HCT116 (cell line): ENCODE measurements around the gene ZBTB20. TPM values are rescaled to one million over a fixed set of nuclear protein-coding genes. Genes with fewer than 3 reads are reported as not detected.

ENCODE experiments used
- ATAC-seq: fragments of 200-7000 bp; cut with Tn5 transposase; 2 replicates; pipeline ENCODE4 v1.9.1; 2020; ENCODE audit warnings: mild to moderate bottlenecking, moderate library complexity
- BruUV-seq: library from RNA; stranded (reverse); fragments of 400-500 nt; replicated peaks from 2 replicates; lab custom pipeline; 2021; lab: Mats Ljungman, UMichigan
- CTCF ChIA-PET: fragments of 300-600 bp; sonication (Branson Sonifier 250); formaldehyde crosslinking; loops from one replicate; lab custom pipeline; 2021; ENCODE audit warnings: antibody characterized with exemption; lab: Charles Lee
- POLR2A ChIA-PET: fragments of 300-600, 350-600 bp; sonication (Branson Sonifier 250); formaldehyde crosslinking; loops from one replicate; lab custom pipeline; 2021; ENCODE audit warnings: antibody characterized with exemption; lab: Charles Lee
- RAD21 ChIA-PET, 2 experiments: fragments of 300-600 bp; sonication (Branson Sonifier 250); formaldehyde crosslinking; loops; one replicate each; lab custom pipeline; 2023; ENCODE audit warnings: low total read pairs in 2 of 2; ENCODE audit not compliant: uncharacterized antibody in 2 of 2, unreplicated experiment in 2 of 2, low non-redundant PET in 1 of 2; lab: Charles Lee
- DNase-seq: peaks from one replicate; pipeline ENCODE4 v3.0.0-alpha.2; 2010; ENCODE audit warnings: low read depth, low spot score
- H2AFZ ChIP-seq: fragments of 200-600 bp; shearing (Covaris generic), sonication (generic); 2 replicates; pipeline ENCODE4 v1.6.1; 2017; ENCODE audit warnings: low read depth, mixed run types, mixed read lengths, antibody characterized with exemption, low read length; ENCODE audit not compliant: poor library complexity, severe bottlenecking
- H3K27ac ChIP-seq: 2 replicates; pipeline ENCODE4 v1.5.1; 2012; ENCODE audit warnings: low read depth, low read length
- H3K27me3 ChIP-seq: fragments of 200-600 bp; sonication (generic); 2 replicates; pipeline ENCODE4 v1.6.1; 2016; ENCODE audit warnings: mixed run types, low read length, mixed read lengths; ENCODE audit not compliant: insufficient read depth
- H3K36me3 ChIP-seq, 2 experiments: fragments of 200-500 bp in 1 of 2; fragments of 200-600 bp in 1 of 2; sonication (Bioruptor generic) in 1 of 2; sonication (generic) in 1 of 2; 2 replicates each; pipeline versions ENCODE4 v1.5.1 to v1.6.1; 2014 to 2016; ENCODE audit warnings: low read length in 2 of 2, inconsistent platforms in 1 of 2, mixed read lengths in 1 of 2, mixed run types in 1 of 2; ENCODE audit not compliant: insufficient read depth in 2 of 2, control insufficient read depth in 1 of 2
- H3K4me1 ChIP-seq, 2 experiments: fragments of 200-600 bp in 1 of 2; sonication (generic) in 1 of 2; 2 replicates each; pipeline versions ENCODE4 v1.5.1 to v1.6.1; 2012 to 2017; ENCODE audit warnings: low read length in 2 of 2, inconsistent platforms in 1 of 2, mild to moderate bottlenecking in 1 of 2, mixed read lengths in 1 of 2, mixed run types in 1 of 2, moderate library complexity in 1 of 2; ENCODE audit not compliant: insufficient read depth in 2 of 2, control insufficient read depth in 1 of 2
- H3K4me2 ChIP-seq: fragments of 200-600 bp; sonication (generic); 2 replicates; pipeline ENCODE4 v1.6.1; 2017; ENCODE audit warnings: mixed run types, low read length, mixed read lengths
- H3K4me3 ChIP-seq, 2 experiments: fragments of 200-600 bp in 1 of 2; sonication (generic) in 1 of 2; replicated peaks in 1 of 2; 2 replicates each; pipeline ENCODE4 v1.5.1; 2011 to 2016; ENCODE audit warnings: low read length in 2 of 2, control low read depth in 1 of 2, low read depth in 1 of 2, mild to moderate bottlenecking in 1 of 2, mixed read lengths in 1 of 2, mixed run types in 1 of 2
- H3K79me2 ChIP-seq: fragments of 200-600 bp; sonication (generic); 2 replicates; pipeline ENCODE4 v1.6.1; 2017; ENCODE audit warnings: mild to moderate bottlenecking, mixed run types, low read length, moderate library complexity, mixed read lengths; ENCODE audit not compliant: insufficient read depth
- H3K9ac ChIP-seq: fragments of 200-600 bp; sonication (generic); 2 replicates; pipeline ENCODE4 v1.6.1; 2016; ENCODE audit warnings: low read length, mixed read lengths
- H3K9me2 ChIP-seq: fragments of 200-600 bp; sonication (generic), shearing (Covaris generic); 2 replicates; pipeline ENCODE4 v1.6.1; 2017; ENCODE audit warnings: mixed run types, mild to moderate bottlenecking, moderate library complexity; ENCODE audit not compliant: insufficient read depth
- H3K9me3 ChIP-seq, 2 experiments: fragments of 200-500 bp in 1 of 2; fragments of 200-600 bp in 1 of 2; sonication (Bioruptor generic) in 1 of 2; sonication (generic) in 1 of 2; 2 replicates each; pipeline ENCODE4 v1.6.1; 2014 to 2017; ENCODE audit warnings: low read length in 2 of 2, mixed read lengths in 2 of 2, inconsistent platforms in 1 of 2, low read depth in 1 of 2, mild to moderate bottlenecking in 1 of 2, mixed run types in 1 of 2, moderate library complexity in 1 of 2; ENCODE audit not compliant: control insufficient read depth in 1 of 2, insufficient read depth in 1 of 2
- H4K20me1 ChIP-seq: fragments of 200-600 bp; sonication (generic), shearing (Covaris generic); 2 replicates; pipeline ENCODE4 v1.6.1; 2017; ENCODE audit warnings: mixed run types, mild to moderate bottlenecking, moderate library complexity; ENCODE audit not compliant: insufficient read depth
- CBX3 ChIP-seq: IDR thresholded peaks from 2 replicates; pipeline ENCODE4 v1.6.1; 2012; ENCODE audit warnings: low read depth
- EGR1 ChIP-seq: IDR thresholded peaks from 2 replicates; pipeline ENCODE4 v1.6.1; 2012; ENCODE audit warnings: low read depth
- EZH2 ChIP-seq: fragments of 200-600 bp; sonication (generic); IDR thresholded peaks from 2 replicates; pipeline ENCODE4 v1.6.1; 2017; ENCODE audit warnings: antibody characterized with exemption, mixed run types
- EZH2phosphoT487 ChIP-seq: fragments of 200-600 bp; IDR thresholded peaks from 2 replicates; pipeline ENCODE4 v1.6.1; 2018; ENCODE audit warnings: antibody characterized with exemption, borderline replicate concordance
- FOSL1 ChIP-seq: IDR thresholded peaks from 2 replicates; pipeline ENCODE4 v1.6.1; 2012; ENCODE audit warnings: low read depth
- JUND ChIP-seq: IDR thresholded peaks from 2 replicates; pipeline ENCODE4 v1.6.1; 2012
- POLR2A ChIP-seq: IDR thresholded peaks from 2 replicates; pipeline ENCODE4 v1.7.0; 2011; ENCODE audit warnings: borderline replicate concordance; ENCODE audit not compliant: insufficient read depth, insufficient read length; ENCODE audit errors: extremely low read depth
- POLR2AphosphoS5 ChIP-seq: IDR thresholded peaks from 2 replicates; pipeline ENCODE4 v1.6.1; 2011; ENCODE audit warnings: mild to moderate bottlenecking, low read depth, low read length, moderate library complexity
- RAD21 ChIP-seq: IDR thresholded peaks from 2 replicates; pipeline ENCODE4 v1.6.1; 2012; ENCODE audit warnings: low read depth, mild to moderate bottlenecking
- REST ChIP-seq: IDR thresholded peaks from 2 replicates; pipeline ENCODE4 v1.6.1; 2012; ENCODE audit warnings: low read depth
- SIN3A ChIP-seq: IDR thresholded peaks from 2 replicates; pipeline ENCODE4 v1.6.1; 2012; ENCODE audit warnings: low read depth
- SRF ChIP-seq: IDR thresholded peaks from 2 replicates; pipeline ENCODE4 v1.6.1; 2012; ENCODE audit warnings: low read depth
- YY1 ChIP-seq: IDR thresholded peaks from 2 replicates; pipeline ENCODE4 v1.6.1; 2011; ENCODE audit warnings: low read length, low read depth, moderate library complexity, mild to moderate bottlenecking; ENCODE audit not compliant: insufficient replicate concordance; ENCODE audit errors: extremely low read depth
- ZFX ChIP-seq: fragments of 450-650 bp; IDR thresholded peaks from 2 replicates; pipeline ENCODE4 v1.6.1; 2017
- intact Hi-C: fragments of 100-400 bp; cut with micrococcal nuclease; formaldehyde crosslinking; loops from 2 replicates; pipeline ENCODE4 v1.10.0; 2022
- total RNA-seq: library from RNA; stranded (reverse); gene quantifications from one replicate; pipeline ENCODE4 v1.2.1, GENCODE V29; 2021; ENCODE audit not compliant: unreplicated experiment

ZBTB20 gene
- total RNA-seq, 1 experiment from 2014 or later = 42.1 TPM

GRCh38 chr3:114933407-114933806 is 213.7 kb downstream of the ZBTB20 start:
- Histone ChIP-seq H3K4me2 (no peak overlapping the region), H3K9ac (no peak overlapping the region), H3K4me3 (no peak overlapping the region), H3K27me3 (no peaks in the 10 kb centered on the region), H3K27ac (no peak overlapping the region), H2AFZ (no peak overlapping the region), H4K20me1 (no peaks in the 10 kb centered on the region), H3K79me2 (no peaks in the 10 kb centered on the region), H3K9me3 (no peaks in the 10 kb centered on the region), H3K36me3 (no peaks in the 10 kb centered on the region), H3K4me1 (no peaks in the 10 kb centered on the region), H3K9me2 (no peaks in the 10 kb centered on the region)
- intact Hi-C loops = no loop called here
- ChIA-PET RAD21 (no interaction called here), POLR2A (no interaction called here), CTCF (no interaction called here)
- DNase-seq (no peak), ATAC-seq (no peak)
- no peak for TF ChIP-seq JUND
- BruUV-seq = no TSS peak

GRCh38 chr3:114929971-114930732 is 216.9 kb downstream of the ZBTB20 start:
- Histone ChIP-seq H3K27me3 (no peaks in the 10 kb centered on the region), H3K27ac (no peak overlapping the region), H3K36me3 (no peaks in the 10 kb centered on the region), H2AFZ (no peak overlapping the region), H3K4me3 (no peak overlapping the region), H3K9me2 (no peaks in the 10 kb centered on the region), H3K79me2 (no peaks in the 10 kb centered on the region), H4K20me1 (no peaks in the 10 kb centered on the region), H3K4me2 (no peak overlapping the region), H3K9ac (no peak overlapping the region), H3K4me1 (no peaks in the 10 kb centered on the region), H3K9me3 (no peaks in the 10 kb centered on the region)
- ChIA-PET RAD21 (no interaction called here), POLR2A (no interaction called here), CTCF (no interaction called here)
- ATAC-seq (no peak), DNase-seq (no peak)
- no TSS peak for BruUV-seq
- TF ChIP-seq POLR2A (no peak), CBX3 (no peak), EZH2 (no peak), SRF (no peak), EGR1 (no peak), ZFX (no peak), SIN3A (no peak), EZH2phosphoT487 (no peak), REST (no peak), FOSL1 (no peak), YY1 (no peak), POLR2AphosphoS5 (no peak), RAD21 (no peak)
- intact Hi-C loops = no loop called here
